HG03571 (cell line): ENCODE results near the gene CLEC3B.
"Not testable (repeated sequence)": the region's sequence is repeated elsewhere in the genome, so short reads cannot be mapped to it uniquely, and the experiment has no call there.

Experiments used
- ATAC-seq: cut with Tn5 transposase; IDR thresholded peaks from one replicate; pipeline ENCODE4 v1.9.1; 2021; ENCODE audit not compliant: unreplicated experiment

The CLEC3B gene, protein sequence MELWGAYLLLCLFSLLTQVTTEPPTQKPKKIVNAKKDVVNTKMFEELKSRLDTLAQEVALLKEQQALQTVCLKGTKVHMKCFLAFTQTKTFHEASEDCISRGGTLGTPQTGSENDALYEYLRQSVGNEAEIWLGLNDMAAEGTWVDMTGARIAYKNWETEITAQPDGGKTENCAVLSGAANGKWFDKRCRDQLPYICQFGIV

DNA sequence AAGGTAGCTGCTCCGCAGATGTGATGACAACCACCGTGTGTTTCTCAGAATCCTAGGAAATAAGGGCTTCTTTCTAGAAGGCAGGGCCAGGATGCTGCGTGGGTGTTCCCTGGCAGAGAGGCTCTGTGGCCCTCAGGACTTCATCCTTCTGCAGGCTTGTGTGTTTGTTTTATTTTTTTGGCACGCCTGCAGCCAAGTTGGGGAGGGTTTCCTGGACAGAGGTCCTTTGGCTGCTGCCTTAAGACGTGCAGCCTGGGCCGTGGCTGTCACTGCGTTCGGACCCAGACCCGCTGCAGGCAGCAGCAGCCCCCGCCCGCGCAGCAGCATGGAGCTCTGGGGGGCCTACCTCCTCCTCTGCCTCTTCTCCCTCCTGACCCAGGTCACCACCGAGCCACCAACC is at the start of gene CLEC3B:
TSS of gene CLEC3B (plus strand) at position 266 of the 400 bp plus-strand sequence. CDS start at position 326, 60 bp downstream.
- ATAC-seq: no peak

- ATAC-seq: no peak
Observed at GRCh38 chr3:44981220-44981619, 44.9 kb upstream of the CLEC3B start.

- ATAC-seq: no peak
Observed at GRCh38 chr3:44981751-44982150, 44.4 kb upstream of the CLEC3B start.

GRCh38 chr3:44982817-44983216 is 43.3 kb upstream of the CLEC3B start:
- no peak for ATAC-seq

DNA sequence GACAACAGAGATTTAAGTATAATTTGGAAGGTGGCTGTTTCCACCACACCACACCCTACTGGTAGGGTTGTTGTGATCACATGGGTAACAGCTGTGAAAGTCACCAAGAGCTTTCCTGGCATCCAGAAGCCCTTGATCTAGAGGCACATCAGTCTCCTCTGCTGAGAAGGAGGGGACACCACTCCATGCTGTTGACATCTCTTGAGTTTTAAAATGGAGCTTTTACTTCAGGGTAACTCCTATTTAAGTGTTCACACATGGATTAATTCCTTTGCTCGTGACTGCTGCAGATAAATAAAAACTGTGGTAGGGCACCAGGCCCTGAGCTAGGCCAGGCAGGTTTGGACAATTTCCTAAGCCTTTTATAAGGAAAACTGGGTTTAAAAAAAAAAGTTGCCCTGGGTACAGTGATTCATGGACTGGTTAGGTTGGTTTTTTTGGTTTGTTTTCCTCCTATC is 42.6 kb upstream of the CLEC3B start:
- ATAC-seq: no peak

- ATAC-seq: peak; percentile 66
Observed at GRCh38 chr3:44984335-44984734, 41.8 kb upstream of the CLEC3B start.

DNA sequence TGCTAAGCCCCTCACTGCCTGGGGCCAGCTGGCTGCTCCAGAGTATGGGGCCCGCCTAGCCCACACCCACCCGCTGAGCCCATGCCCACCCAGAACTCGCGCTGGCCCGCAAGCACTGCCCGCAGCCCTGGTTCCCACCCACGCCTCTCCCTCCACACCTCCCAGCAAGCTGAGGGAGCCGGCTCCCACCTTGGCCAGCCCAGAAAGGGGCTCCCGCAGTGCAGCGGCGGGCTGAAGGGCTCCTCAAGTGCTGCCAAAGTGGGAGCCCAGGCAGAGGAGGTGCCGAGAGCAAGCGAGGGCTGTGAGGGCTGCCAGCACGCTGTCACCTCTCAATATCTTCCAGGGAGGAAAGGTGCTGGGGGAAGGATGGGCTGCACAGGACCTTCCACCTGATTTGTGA is 39.8 kb upstream of the CLEC3B start:
- not testable (repeated sequence) for ATAC-seq

- no peak for ATAC-seq
Observed at GRCh38 chr3:44987332-44987731, 38.8 kb upstream of the CLEC3B start.

DNA sequence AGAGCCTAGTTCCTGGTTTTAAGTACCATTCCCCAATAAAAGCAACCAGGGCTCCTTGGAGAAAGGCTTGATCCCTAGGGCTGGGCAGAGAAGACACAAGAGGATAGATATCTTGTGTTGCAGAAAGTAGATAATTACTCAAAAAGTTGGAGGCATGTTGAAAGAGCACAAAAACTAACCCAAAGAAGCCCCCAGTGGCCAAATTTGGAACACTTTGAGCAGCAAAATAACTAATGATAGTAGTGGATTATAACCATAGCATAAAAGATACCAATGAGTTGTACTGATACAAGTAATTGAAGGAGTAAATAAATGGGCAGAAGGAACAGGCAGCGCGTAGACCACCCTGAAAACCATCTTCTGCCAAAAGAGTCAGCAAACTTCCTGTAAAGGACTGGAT is 38.0 kb upstream of the CLEC3B start:
- no peak for ATAC-seq

DNA sequence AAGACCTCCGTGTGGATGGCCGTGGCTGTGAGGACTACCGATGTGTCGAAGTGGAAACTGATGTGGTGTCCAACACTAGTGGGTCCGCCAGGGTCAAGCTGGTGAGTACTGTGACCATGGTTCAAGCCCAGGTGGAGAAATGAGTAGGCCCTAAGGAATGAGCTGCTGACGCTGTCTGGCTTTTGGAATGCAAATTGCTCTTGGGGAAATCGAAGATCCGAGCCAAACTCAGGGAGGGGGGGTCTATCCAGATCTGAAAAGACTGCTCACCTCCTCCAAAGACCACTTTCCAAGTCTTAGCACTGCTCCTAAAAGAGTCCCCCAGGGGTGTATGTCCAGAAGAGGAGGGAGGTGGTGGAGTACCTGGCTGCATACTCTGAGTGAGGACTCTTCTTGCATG is 37.0 kb upstream of the CLEC3B start:
- no peak for ATAC-seq

GRCh38 chr3:44989636-44990373 is 36.3 kb upstream of the CLEC3B start:
- no peak for ATAC-seq

DNA sequence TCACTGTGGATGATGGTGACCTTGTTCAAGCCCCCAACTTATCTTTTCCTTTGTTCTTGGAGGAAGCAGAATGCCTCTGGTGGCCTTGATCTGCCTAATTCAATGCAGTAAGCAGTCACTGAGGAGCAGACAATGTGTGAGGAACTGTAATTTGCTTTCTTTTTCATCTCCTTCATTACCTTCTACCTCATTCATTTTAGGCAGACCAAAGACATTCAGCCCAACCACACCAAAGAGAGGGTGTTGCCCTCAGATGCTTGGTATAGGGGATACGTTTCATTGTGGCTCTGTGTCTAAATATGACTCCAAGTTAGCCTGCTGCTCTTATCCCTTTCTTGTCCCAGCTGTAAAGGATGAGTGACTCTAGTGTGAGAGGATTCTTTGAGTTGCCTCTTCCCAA is 34.8 kb upstream of the CLEC3B start:
- no peak for ATAC-seq

GRCh38 chr3:44992555-44993470 is 33.3 kb upstream of the CLEC3B start:
- ATAC-seq: no peak

GRCh38 chr3:44993471-44994205 is 32.5 kb upstream of the CLEC3B start:
- ATAC-seq: no peak

- no peak for ATAC-seq
Observed at GRCh38 chr3:44995142-44995770, 30.8 kb upstream of the CLEC3B start.

GRCh38 chr3:44996556-44996969 is 29.5 kb upstream of the CLEC3B start:
- ATAC-seq: peak; percentile 65

- no peak for ATAC-seq
Observed at GRCh38 chr3:44999782-45000181, 26.3 kb upstream of the CLEC3B start.

DNA sequence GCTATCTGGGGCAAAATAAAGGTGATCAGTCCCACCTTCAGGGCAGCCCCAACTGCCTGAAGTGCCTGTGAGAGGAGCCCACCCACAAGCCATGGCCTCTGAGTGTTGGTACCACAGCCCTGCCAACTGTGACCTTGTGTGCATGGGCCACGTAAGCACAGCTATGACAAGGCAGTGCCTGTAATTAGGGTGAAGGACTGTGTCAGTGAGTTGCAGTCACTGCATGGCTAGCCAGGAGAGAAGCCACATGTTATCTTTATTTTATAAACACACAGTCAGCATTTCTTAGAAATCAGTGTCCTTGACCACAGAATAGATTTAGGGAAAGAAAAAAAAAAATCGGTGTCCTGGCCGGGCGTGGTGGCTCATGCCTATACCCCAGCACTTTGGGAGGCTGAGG is 25.3 kb upstream of the CLEC3B start:
- ATAC-seq: no peak

- no peak for ATAC-seq
Observed at GRCh38 chr3:45001738-45002137, 24.4 kb upstream of the CLEC3B start.

DNA sequence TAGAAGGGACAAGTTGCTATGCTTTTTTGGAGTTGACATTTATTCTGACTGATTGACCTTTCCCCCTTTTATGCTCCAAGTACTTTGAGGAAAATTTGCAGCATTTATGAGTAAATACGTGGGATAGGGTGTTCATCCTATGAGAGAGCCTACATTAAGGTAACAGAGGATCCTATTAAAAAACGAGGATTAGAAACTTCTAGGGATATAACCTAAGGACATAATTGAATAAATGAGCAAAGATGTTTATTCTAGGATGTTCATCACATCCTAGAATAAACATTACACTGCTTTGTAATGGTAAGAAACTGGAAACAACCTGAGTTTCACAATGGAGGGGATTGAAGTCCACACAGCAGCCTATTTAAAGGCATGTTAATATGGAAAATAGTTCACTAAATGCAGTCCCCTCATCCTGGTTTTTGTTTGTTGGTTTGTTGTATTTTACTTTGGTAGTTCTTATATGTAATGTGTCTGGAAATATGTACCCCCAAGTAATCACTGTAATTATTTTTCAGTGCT is 23.9 kb upstream of the CLEC3B start:
- no peak for ATAC-seq
